HepG2 (cell line): Measurements from ENCODE around the gene FAM72D.
"Not testable (repeated sequence)": the region's sequence is repeated elsewhere in the genome, so short reads cannot be mapped to it uniquely, and the experiment has no call there.

ENCODE experiments used
- REPIN1 ChIP-seq: sonication (generic); formaldehyde crosslinking; IDR thresholded peaks from 2 replicates; pipeline ENCODE4 v1.8.0; 2022; ENCODE audit warnings: missing genetic modification reagents, low read depth, mild to moderate bottlenecking, borderline replicate concordance
- TF ChIP-seq, protein P1 (sequence below): sonication (generic); formaldehyde crosslinking; IDR thresholded peaks from 2 replicates; pipeline ENCODE4 v1.5.0; 2020; ENCODE audit warnings: mild to moderate bottlenecking, missing genetic modification reagents, moderate library complexity

DNA sequence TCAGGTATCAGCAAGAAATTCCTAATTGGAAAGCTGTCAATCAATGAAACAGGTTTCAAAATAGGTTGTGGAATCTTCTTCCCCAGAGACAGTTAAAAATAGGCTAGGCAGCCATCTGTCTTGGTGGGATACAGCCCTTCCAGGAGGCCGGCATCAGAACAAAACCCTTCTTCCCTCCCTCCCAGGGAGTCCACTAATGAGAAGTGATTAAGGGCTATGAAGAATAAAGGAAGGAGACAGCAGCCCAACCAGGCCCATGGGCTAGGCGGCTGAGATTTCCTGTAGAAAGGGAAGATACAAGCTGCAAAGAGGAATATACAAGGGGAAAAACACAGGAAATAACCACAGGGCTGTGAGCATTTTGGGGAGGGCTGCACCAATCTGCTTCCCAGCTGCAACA, 32.5 kb upstream of the FAM72D start:
- TF ChIP-seq, protein P1, sequence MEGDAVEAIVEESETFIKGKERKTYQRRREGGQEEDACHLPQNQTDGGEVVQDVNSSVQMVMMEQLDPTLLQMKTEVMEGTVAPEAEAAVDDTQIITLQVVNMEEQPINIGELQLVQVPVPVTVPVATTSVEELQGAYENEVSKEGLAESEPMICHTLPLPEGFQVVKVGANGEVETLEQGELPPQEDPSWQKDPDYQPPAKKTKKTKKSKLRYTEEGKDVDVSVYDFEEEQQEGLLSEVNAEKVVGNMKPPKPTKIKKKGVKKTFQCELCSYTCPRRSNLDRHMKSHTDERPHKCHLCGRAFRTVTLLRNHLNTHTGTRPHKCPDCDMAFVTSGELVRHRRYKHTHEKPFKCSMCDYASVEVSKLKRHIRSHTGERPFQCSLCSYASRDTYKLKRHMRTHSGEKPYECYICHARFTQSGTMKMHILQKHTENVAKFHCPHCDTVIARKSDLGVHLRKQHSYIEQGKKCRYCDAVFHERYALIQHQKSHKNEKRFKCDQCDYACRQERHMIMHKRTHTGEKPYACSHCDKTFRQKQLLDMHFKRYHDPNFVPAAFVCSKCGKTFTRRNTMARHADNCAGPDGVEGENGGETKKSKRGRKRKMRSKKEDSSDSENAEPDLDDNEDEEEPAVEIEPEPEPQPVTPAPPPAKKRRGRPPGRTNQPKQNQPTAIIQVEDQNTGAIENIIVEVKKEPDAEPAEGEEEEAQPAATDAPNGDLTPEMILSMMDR (CRISPR knock-in tag), result not testable (repeated sequence)
- not testable (repeated sequence) for TF ChIP-seq REPIN1 (CRISPR knock-in tag)
